Measurements from ENCODE around the gene IGFL4. TPM values are rescaled to one million over a fixed set of nuclear protein-coding genes. Genes with fewer than 3 reads are reported as not detected.

Gene IGFL4
- total and polyA plus RNA-seq, 2 of the 8 experiments (the other 6 are each of a cell fraction or from before 2014, with no cell fraction given), result 0.05 to 0.11 TPM

DNA sequence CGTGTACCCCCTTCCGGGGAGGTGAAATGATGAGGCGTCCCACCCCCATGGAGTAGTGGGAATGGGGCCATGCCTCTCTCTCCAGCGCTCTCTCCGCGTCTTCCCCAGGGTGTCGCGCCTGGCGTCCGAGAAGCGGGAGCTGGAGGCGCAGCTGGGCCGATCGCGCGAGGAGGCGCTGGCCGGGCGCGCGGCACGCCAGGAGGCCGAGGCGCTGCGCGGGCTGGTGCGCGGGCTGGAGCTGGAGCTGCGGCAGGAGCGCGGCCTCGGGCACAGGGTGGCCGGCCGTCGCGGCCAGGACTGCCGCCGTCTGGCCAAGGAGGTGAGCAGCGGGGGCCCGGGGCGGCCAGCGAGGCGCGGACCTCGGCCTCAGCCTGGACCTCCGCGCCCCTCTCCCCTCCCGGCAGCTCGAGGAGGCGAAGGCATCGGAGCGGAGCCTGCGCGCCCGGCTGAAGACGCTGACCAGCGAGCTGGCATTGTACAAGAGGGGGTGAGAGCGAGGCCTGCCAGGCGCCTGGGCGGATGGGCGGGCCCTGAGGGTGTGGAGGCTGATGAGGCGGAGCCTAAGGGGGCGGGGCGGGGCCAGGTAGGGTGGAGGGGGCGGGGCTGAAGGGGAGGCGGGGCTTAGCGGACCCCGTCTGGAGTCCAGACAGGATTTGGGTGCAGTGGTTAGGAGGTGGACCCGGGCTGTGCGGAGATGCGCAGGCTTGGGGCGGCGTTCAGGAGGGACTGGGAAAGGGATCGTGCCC lies 25.7 kb downstream of the IGFL4 start (continued):
- TF ChIP-seq, protein P1, sequence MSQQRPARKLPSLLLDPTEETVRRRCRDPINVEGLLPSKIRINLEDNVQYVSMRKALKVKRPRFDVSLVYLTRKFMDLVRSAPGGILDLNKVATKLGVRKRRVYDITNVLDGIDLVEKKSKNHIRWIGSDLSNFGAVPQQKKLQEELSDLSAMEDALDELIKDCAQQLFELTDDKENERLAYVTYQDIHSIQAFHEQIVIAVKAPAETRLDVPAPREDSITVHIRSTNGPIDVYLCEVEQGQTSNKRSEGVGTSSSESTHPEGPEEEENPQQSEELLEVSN (IDR thresholded peaks at IDR 0.05), result peak; percentile 31; the same call in 1 of the 2 replicates
- TF ChIP-seq TBP (IDR thresholded peaks at IDR 0.05; ENCODE audit: low read depth, low read length), result peak; percentile 66
- peak; percentile 33 for TF ChIP-seq TAF7 (optimal IDR thresholded peaks at IDR 0.05; ENCODE audit: borderline replicate concordance, low read depth, low read length)
- TF ChIP-seq SP2 (IDR thresholded peaks at IDR 0.05; ENCODE audit: low read length), result no peak
- no peak for TF ChIP-seq CBX5 (IDR thresholded peaks at IDR 0.05; ENCODE audit: low read depth, low read length)
- no peak for TF ChIP-seq ATF3 (IDR thresholded peaks at IDR 0.05; ENCODE audit: insufficient read depth, low read depth, low read length)
- TF ChIP-seq GABPA (IDR thresholded peaks at IDR 0.05; ENCODE audit: borderline replicate concordance, insufficient read depth, low read length), result no peak
- no peak for TF ChIP-seq GTF2F1 (IDR thresholded peaks at IDR 0.05; ENCODE audit: borderline replicate concordance, low read depth, low read length)
- peak; percentile 67 for TF ChIP-seq KDM4A (IDR thresholded peaks at IDR 0.05; ENCODE audit: low read depth, low read length, severe bottlenecking)
- TF ChIP-seq POU5F1 (IDR thresholded peaks at IDR 0.05; ENCODE audit: low read depth, low read length), result no peak
- TF ChIP-seq, protein P2, sequence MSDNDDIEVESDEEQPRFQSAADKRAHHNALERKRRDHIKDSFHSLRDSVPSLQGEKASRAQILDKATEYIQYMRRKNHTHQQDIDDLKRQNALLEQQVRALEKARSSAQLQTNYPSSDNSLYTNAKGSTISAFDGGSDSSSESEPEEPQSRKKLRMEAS (IDR thresholded peaks at IDR 0.05), result peak; percentile 23; the same call in 1 of the 2 replicates
- TF ChIP-seq SIN3A (conservative IDR thresholded peaks at IDR 0.05 in 1 of 2, IDR thresholded peaks at IDR 0.05 in 1 of 2; ENCODE audit: low read depth in 1 of 2, low read length in 2 of 2), result 0 out of 4 replicates have a peak, but pooled peaks of 1 of the 2 experiments have one; percentile 51
- TF ChIP-seq CTCF (IDR thresholded peaks at IDR 0.05; ENCODE audit: control extremely low read depth in 1 of 3, insufficient read depth in 1 of 3, low read depth in 1 of 3, low read length in 3 of 3), result no peak
